ENCODE data around the gene ACSS1.

ACSS1 gene

DNA sequence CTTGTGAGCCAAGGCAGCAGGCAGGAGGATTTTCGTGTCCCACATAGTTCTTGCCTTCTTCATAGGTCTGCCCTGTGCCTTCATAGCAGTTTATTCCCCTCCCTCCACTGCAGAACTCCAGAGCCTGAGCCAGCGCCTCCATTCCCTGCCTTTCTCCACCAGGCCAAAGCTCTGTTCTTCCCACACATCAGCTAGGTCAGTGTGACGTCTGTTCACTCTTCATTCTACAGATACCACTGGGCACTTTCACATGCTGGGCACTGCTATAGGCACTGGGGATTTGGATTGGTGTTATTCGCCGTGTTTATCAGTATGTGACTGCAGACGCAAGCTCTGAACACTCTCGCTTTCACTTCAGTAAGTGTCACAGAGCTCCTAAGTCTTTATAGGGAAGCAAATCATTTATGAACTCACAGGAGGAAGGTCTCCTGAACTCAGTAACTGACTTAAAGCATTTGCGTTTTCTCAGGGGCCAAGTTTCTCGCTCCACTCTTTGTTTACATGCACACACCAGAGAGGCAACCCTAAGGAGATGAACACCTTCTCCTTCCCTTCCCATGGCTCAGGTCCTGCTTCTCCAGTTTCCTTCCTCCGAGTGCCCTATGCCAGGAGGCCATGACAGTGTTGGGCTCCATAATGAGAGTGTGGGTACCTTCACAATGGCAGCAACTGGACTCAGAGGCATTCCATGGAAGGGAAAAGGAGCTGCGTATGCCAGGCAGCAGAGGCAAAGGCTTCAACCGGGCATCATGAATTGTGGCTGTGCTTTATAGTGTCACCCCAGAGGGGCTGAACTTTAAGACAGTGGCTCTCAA is 59.1 kb downstream of the ACSS1 start:
- CTCF ChIA-PET = interaction anchor here (1.3 to 8.3 kb wide), 9 partner anchors 10 to 400 kb away, joined by 3 to 382 read pairs (median 4); partner anchors contain the start of genes ACSS1 and PYGB
- TF ChIP-seq, protein P1, sequence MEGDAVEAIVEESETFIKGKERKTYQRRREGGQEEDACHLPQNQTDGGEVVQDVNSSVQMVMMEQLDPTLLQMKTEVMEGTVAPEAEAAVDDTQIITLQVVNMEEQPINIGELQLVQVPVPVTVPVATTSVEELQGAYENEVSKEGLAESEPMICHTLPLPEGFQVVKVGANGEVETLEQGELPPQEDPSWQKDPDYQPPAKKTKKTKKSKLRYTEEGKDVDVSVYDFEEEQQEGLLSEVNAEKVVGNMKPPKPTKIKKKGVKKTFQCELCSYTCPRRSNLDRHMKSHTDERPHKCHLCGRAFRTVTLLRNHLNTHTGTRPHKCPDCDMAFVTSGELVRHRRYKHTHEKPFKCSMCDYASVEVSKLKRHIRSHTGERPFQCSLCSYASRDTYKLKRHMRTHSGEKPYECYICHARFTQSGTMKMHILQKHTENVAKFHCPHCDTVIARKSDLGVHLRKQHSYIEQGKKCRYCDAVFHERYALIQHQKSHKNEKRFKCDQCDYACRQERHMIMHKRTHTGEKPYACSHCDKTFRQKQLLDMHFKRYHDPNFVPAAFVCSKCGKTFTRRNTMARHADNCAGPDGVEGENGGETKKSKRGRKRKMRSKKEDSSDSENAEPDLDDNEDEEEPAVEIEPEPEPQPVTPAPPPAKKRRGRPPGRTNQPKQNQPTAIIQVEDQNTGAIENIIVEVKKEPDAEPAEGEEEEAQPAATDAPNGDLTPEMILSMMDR (IDR thresholded peaks at IDR 0.05; ENCODE audit: insufficient read depth, low read length, missing control alignments) = no peak

DNA sequence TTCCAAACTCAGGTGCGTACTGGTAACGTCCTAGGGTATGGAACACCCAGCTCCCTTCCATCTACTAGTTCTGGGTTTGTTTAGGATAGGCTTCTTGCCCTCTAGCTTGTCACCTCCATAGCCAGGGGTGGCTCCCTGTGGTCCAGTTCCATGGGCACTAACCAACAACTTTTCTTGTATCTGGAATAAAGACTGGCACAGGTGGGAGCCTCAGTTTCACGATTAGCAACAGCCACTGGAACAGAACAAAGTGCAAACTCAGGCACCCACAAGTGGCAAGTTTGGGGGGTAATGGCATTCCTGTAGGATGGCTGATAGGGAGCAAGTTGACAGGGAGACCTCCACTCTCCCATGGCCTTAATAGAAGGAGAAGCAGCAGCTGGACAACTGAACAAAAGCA is 59.8 kb downstream of the ACSS1 start:
- POLR2A ChIA-PET = no interaction called here
- TF ChIP-seq, protein P1 (IDR thresholded peaks at IDR 0.05; ENCODE audit: insufficient read depth, low read length, missing control alignments) = no peak
- CTCF ChIA-PET = interaction anchor here (1.4 to 8.3 kb wide), 4 partner anchors 61 to 401 kb away, joined by 3 to 382 read pairs (median 5); partner anchors contain the start of gene ACSS1

More for the DNA sequence above, 59.1 kb downstream of the ACSS1 start:
- POLR2A ChIA-PET = no interaction called here
- DNase-seq (ENCODE audit: low read depth, low spot score) = no peak
- H3K4me3 ChIP-seq (ENCODE audit: low read depth, low read length) = no peak overlapping the region

DNA sequence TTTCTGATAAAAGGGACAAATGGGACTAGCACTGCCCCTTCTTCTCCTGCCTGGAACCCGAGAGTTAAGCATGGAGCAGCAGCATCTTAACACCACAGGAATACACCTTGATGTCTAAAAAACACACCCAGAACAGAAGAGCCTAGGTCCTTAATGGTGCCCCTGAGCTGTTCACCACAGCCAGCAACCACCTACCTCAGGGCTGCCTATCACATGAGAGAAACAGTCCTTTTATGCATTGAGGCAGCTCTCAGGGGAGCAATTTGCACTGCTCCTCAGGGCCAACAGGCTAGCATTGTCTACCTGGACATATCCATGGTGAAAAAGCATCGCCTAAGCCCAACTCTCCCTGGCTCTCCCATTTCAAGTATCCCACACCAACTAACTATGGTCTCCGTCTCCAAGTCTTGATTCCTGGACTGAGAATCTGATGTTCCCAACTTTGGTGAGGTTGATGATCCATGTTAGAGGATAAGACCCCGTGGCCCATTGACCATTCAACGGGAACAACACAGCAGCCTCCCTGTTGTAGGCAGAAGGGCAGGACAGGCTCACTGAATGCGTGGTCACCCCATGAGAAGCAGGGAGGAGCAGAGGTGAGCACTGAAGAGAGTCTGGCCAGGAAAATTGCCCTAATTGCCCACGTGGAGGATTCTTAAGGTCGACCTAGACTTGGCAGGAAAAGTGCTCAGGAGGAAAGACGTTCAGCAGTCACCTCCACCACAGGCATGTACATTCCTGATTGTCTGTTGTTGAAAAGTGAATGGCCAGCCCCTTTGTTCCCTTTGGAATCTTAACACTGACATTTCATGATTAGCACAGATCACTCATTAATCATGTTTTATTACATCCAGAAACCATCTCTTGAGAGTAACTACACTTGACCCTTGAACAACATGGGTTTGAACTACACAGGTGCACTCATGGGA is 61.2 kb downstream of the ACSS1 start:
- CTCF ChIA-PET = interaction anchor here (0.8 to 8.3 kb wide), 10 partner anchors 11 to 404 kb away, joined by 4 to 382 read pairs (median 14); partner anchors contain the start of gene ACSS1
- H3K4me3 ChIP-seq (ENCODE audit: low read depth, low read length) = no peak overlapping the region
- no peak for DNase-seq (ENCODE audit: low read depth, low spot score)
- POLR2A ChIA-PET = interaction anchor here (0.8 kb wide), 1 partner anchor 66 kb away, joined by 3 read pairs; no protein-coding TSS in a partner anchor
- TF ChIP-seq, protein P1 (IDR thresholded peaks at IDR 0.05; ENCODE audit: insufficient read depth, low read length, missing control alignments) = no peak

More for the DNA sequence above, 59.8 kb downstream of the ACSS1 start:
- DNase-seq (ENCODE audit: low read depth, low spot score) = no peak
- H3K4me3 ChIP-seq (ENCODE audit: low read depth, low read length) = no peak overlapping the region

DNA sequence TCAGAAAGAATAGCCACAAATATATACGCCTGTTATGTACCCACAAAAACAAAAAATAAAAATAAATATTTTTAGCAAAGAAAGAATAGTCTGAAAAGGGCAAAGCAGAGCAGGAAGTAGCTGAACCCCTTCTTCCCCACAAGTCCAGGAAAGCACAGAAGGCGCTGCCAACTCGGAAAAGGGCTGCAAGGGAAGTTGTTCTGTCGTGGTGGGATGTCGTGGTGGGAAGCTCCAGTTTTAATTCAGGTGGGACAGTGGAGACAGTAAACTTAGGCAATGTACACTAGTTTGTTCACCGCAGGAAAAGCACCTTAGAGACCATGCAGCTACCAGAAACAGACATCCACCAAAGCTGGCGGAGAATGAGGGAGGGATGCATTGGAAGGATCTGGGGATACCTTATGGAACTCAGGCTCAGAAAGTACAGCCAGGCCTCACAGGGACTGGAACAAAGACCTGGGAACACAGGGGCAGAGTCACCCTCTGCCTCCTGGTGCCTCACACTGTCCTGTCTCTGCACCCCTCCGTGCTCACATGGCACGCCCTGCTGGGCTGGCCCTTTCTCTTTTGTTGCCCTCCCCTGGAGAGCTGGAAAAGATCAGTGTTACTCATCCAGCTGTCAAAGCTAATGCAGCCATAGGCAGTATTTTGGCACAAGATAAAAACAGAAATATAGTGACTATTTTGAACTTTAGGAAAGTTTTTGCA is 62.0 kb downstream of the ACSS1 start:
- ChIA-PET POLR2A (interaction anchor here (0.8 kb wide), 1 partner anchor 67 kb away, joined by 3 read pairs; no protein-coding TSS in a partner anchor), CTCF (interaction anchor here (0.6 to 8.3 kb wide), 17 partner anchors 8 to 440 kb away, joined by 3 to 382 read pairs (median 5); partner anchors contain the start of gene ACSS1)

More for the DNA sequence above, 62.0 kb downstream of the ACSS1 start:
- no peak overlapping the region for H3K4me3 ChIP-seq (ENCODE audit: low read depth, low read length)
- no peak for DNase-seq (ENCODE audit: low read depth, low spot score)
- TF ChIP-seq, protein P1 (IDR thresholded peaks at IDR 0.05; ENCODE audit: insufficient read depth, low read length, missing control alignments) = no peak
